Right renal cortex interstitium (tissue), 3 donors: ENCODE measurements around the gene ASIC3. TPM values are rescaled to one million over a fixed set of nuclear protein-coding genes. Genes with fewer than 3 reads are reported as not detected.
"Not testable (repeated sequence)": the region's sequence is repeated elsewhere in the genome, so short reads cannot be mapped to it uniquely, and the experiment has no call there.

ENCODE experiments used
- DNase-seq, 3 donors: peaks; one replicate each; pipeline ENCODE4 v3.0.0-alpha.2; 2013; ENCODE audit warnings: low read depth in 3 of 3, low spot score in 2 of 3
- polyA plus RNA-seq, 3 donors: library from polyadenylated mRNA; unstranded; fragments of 120-200 nt; gene quantifications; one replicate each; pipeline ENCODE4 v1.2.1, GENCODE V29; 2013; ENCODE audit not compliant: insufficient read length in 3 of 3

Gene ASIC3
- polyA plus RNA-seq = 1 to 10 TPM; 1.1 to 2.4 (median 1.2) TPM

DNA sequence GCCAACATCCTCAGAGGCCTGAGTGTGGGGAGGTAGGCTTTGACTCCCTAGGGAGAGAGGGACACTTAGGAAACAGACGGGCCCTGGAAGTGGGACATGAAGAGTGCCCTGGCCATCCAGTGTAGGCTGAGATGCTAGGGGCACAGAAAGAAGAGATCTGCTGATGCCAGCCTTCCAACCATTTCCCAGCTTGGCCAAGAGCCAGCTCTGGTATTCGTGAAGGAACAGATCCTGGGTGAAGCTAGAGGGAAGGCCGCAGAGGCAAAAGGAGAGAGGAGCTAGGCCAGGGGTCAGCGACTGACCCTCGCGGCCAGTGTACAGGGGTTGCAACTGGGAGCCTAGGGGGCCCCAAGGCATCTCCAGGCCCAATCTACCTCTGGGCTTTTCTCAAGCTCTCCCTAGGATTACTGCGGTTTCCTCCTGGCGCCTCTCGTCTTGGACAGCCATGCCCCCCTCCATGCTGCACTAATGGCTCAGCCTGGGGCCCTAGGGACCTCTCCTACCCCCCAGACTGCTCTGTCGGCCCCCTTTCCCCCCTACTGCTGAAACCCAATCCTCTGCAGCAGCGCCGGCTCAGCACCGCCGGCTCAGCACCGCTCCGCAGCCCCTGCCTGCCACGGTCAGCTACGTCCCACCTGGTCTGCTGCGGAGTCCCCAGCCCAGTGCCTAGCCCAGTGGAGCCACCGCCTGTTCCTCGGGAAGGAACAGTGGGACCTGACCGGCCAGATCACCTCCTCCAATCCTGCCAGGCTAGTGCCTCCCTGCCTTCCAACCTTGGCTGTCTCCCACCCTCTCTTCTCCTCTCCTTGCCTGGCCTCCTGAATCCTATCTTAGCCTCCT lies at the start of gene ASIC3:
ASIC3 (plus strand) TSS at position 556 of the 840 bp plus-strand sequence. CDS start 355 bp downstream, outside the sequence.
- DNase-seq = no peak

DNA sequence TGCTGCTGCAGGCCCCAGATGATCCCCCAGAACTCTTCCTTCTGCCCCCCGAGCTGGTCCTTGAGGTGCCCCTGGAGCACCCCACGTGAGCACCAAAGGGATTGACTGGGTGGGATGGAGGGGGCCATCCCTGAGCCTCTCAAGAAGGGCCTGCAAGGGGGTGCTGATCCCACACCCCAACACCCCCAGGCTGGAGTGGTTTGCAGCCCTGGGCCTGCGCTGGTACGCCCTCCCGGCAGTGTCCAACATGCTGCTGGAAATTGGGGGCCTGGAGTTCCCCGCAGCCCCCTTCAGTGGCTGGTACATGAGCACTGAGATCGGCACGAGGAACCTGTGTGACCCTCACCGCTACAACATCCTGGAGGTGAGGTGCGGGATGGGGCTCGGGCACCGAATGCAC lies 49.3 kb upstream of the ASIC3 start:
- no peak for DNase-seq

DNA sequence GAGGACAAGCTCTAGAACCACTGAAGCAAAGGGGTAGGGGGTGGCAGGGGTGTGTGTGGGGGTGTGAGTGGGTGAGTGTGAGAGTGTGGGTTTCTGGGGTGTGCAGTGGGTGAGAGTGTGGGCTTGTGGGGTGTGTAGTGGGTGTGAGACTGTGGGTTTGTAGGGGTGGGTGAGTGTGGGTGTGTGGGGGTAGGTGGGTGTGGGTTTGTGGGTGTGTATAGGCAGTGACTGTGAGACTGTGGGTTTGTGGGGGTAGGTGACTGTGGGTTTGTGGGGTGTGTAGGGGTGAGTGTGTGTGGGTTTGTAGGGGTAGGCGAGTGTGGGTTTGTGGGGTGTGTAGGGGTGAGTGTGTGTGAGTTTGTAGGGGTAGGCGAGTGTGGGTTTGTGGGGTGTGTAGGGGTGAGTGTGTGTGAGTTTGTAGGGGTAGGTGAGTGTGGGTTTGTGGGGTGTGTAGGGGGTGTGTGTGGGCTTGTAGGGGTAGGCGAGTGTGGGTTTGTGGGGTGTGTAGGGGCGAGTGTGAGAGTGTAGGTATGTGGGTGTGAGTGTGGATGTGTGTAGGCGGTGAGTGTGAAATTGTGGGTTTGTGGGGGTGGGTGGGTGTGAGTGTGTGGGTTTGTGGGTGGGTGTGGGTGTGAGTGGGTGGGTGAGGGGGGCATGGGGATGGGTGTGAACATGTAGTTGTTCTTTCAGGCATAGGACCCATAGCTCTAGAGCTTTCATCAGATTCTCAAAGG lies 48.7 kb upstream of the ASIC3 start:
- no peak for DNase-seq

DNA sequence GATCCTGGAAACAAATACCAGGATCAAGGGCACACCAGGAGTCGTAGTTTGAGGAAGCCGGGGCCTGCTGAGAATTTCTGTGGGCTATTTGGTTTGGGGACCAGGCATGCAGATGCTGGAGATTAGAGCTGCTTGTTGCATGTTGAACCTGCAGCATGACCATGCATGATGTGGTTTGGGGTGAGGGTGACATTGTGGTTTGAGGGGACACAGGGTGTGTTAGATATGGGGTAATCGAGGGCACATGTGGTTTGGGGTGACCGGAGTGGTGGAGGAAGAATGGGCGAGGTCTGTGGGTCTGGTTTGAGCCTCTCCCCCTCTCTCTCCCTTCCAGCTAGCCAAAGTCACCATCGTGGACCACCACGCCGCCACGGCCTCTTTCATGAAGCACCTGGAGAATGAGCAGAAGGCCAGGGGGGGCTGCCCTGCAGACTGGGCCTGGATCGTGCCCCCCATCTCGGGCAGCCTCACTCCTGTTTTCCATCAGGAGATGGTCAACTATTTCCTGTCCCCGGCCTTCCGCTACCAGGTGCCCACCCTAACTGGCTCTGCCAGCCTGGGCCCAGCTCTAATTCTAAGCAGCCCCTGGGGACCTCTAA lies 47.3 kb upstream of the ASIC3 start:
- no peak for DNase-seq

- DNase-seq = no peak
Measured at GRCh38 chr7:151001546-151001945, 46.8 kb upstream of the ASIC3 start.

DNA sequence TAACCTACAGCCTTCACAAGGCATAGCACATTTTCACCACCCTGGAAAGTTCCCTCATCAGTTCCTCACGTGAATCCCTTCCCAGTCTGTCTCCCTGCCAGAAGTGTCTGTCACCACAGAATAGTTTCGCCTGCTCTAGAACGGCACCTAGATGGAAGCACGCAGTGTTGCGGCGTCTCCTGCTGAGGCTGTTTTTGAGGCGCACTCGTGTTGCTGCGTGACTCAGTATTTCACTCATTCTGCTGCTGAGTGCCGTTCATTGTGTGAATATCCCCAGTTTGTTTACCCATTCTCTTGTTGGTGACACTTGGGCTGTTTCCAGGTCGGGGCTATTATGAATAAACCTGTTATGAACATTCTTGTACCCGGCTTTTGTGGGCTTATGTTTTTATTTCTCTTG lies 44.8 kb upstream of the ASIC3 start:
- no peak for DNase-seq

GRCh38 chr7:151005566-151005965 lies 42.8 kb upstream of the ASIC3 start:
- DNase-seq = no peak

DNA sequence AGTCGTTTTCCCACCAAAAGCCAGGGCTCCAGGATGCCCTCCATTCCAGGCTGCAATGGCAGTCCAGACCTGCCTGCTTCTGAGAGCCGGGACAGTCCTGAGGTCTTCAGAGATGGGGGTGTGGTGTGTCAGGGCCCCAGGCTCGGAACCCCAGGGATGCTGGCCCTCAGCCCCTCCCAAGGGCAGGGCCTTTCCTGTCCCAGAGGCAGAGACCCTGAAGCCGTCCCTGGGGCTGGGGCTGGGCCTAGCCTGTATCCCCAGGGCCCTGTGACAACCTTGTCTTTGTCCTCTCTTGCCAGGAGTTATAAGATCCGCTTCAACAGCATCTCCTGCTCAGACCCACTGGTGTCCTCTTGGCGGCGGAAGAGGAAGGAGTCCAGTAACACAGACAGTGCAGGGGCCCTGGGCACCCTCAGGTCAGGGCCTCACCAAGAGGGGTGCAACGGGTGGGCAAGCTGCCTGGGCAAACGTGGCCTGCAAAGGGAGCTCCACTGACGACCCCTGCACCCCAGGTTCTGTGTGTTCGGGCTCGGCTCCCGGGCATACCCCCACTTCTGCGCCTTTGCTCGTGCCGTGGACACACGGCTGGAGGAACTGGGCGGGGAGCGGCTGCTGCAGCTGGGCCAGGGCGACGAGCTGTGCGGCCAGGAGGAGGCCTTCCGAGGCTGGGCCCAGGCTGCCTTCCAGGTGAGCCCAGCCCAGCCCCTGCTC lies 41.6 kb upstream of the ASIC3 start:
- no peak for DNase-seq

GRCh38 chr7:151007469-151007898 lies 40.8 kb upstream of the ASIC3 start:
- DNase-seq = no peak

DNA sequence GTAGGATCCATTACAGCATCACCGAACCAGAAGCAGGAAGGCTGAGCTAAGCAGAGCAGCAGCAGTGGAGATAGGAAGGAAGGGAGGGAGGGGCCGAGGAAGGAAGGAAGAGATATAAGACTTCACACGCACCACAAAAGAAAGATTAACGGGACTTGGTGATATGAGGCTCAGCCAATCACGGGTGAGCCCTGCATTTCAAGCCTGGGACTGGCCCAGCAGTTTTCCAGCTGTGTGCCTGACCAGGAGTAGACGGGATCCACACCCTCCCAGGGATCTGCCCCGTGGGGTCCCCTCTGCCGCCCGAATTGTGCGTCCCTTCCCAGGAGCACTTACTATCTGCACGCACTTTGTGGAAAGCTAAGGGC lies 40.2 kb upstream of the ASIC3 start:
- no peak for DNase-seq

DNA sequence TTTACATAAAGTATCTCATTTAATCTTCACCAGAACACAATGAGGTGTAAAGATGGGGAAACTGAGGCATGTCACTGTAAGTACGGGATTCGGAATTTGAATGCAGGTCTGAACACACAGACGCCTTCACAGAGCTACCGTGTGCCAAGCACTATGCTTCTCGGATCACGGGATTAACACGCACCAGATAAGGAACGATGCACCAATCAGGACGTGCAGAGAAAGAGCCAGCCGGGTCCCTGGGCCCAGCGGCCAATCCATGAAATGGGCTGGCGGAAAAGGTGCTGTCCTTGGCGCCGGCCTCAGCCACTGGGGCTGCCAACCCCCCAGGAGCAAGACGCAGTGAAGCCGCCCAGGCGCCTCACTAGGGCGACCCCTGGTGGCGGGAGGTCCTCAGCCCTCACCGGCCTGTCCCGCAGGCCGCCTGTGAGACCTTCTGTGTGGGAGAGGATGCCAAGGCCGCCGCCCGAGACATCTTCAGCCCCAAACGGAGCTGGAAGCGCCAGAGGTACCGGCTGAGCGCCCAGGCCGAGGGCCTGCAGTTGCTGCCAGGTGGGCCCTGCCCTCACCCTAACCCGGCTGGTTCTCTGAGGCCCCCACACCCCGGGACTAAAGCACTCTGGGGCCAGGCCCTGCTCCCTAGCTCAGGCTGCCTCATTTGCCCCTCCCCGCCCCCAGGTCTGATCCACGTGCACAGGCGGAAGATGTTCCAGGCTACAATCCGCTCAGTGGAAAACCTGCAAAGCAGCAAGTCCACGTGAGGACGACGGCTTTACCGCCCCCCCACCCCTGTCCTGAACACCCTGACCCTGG lies 39.6 kb upstream of the ASIC3 start:
- no peak for DNase-seq

- DNase-seq = no peak
Measured at GRCh38 chr7:151009327-151010036, 38.8 kb upstream of the ASIC3 start.

DNA sequence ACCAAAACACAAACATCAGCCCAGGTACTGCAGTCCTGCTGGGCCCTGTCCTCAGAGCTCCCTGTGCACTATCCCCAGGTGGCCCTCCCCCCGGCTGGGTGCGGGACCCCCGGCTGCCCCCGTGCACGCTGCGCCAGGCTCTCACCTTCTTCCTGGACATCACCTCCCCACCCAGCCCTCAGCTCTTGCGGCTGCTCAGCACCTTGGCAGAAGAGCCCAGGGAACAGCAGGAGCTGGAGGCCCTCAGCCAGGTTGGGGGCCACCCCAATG lies 38.4 kb upstream of the ASIC3 start:
- no peak for DNase-seq

- DNase-seq = no peak
Measured at GRCh38 chr7:151010307-151011096, 37.8 kb upstream of the ASIC3 start.

- no peak for DNase-seq
Measured at GRCh38 chr7:151011097-151011409, 37.3 kb upstream of the ASIC3 start.

DNA sequence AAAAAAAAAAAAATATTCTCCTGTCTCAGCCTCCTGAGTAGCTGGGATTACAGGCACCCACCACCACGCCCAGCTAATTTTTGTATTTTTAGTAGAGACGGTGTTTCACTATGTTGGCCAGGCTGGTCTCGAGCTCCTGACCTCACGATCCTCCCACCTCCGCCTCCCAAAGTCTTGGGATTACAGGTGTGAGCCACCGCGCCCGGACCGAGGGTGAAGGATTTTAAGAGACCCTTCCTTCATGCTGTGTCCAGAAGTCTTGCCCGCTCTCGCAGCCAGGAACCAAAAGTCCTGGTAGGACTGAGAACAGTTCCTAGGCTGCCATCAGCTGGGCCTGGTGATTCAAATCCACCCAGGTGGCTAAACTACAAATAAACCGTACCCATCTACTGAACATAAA lies 36.7 kb upstream of the ASIC3 start:
- not testable (repeated sequence) for DNase-seq

GRCh38 chr7:151012031-151012692 lies 36.2 kb upstream of the ASIC3 start:
- no peak for DNase-seq

DNA sequence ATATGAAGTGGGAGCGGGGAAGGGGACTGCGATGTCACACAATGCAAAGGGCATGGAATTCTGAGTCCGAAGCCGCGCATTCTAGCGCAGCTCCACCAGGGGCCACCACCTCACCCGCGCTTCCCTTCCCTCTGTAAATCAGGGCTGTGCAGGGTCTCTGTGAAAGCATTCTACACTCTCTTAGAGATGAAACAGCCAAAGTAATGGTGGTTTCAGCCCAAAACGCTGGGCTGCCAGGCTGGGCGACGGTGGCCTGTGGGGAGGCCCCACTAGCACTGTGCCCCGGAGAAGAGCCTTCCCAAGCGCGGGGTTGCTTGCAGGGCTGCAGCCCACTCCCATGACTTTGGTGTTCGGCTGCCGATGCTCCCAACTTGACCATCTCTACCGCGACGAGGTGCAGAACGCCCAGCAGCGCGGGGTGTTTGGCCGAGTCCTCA lies 35.4 kb upstream of the ASIC3 start:
- no peak for DNase-seq

DNA sequence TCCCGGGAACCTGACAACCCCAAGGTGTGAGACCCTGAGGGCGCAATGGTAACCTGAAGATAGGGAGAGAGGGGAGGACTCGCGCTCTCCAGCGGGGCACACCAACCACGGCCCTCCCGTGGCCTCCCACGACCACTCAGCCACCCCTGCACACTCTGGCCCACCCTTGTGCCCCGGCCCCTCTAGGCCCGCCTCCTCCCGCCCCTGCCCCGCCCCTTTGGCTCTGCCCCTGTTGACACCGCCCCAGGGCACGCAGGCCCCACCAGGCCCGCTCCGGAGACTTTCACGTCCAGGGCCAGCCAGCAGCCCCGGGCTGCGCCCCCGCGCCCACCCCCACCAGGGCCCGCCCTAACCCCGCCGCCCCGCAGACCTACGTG lies 35.0 kb upstream of the ASIC3 start:
- DNase-seq = no peak
